Measurements from ENCODE around the gene OOSP1. TPM values are rescaled to one million over a fixed set of nuclear protein-coding genes. Genes with fewer than 3 reads are reported as not detected.
"Not testable (repeated sequence)": the region's sequence is repeated elsewhere in the genome, so short reads cannot be mapped to it uniquely, and the experiment has no call there.

OOSP1 gene
- total RNA-seq, 1 experiment from 2014 or later = not detected

- not testable (repeated sequence) for H3K4me1 ChIP-seq (ENCODE audit: low read length); H3K79me2 ChIP-seq (ENCODE audit: low read length); H3K4me2 ChIP-seq (ENCODE audit: low read depth, low read length, poor library complexity, severe bottlenecking); DNase-seq; H3K9me3 ChIP-seq (ENCODE audit: low read length); H3K27me3 ChIP-seq (ENCODE audit: low read length); H3K4me3 ChIP-seq (ENCODE audit: low read length); H3K36me3 ChIP-seq (ENCODE audit: insufficient read depth, low read length); H3K9ac ChIP-seq (ENCODE audit: low read length); H3K9me2 ChIP-seq (replicated peaks; ENCODE audit: insufficient read depth, low read length); H3K27ac ChIP-seq (ENCODE audit: low read length); H2AFZ ChIP-seq (ENCODE audit: low read length); H4K20me1 ChIP-seq (ENCODE audit: insufficient read depth, low read depth, low read length)
Observed at GRCh38 chr11:59903569-59903968, 34.7 kb upstream of the OOSP1 start.

- peaks cover 9% of the 10 kb centered on the region; the same call in 1 of the 2 replicates for H3K9me3 ChIP-seq (ENCODE audit: low read length)
- no peak overlapping the region for H3K4me2 ChIP-seq (ENCODE audit: low read depth, low read length, poor library complexity, severe bottlenecking)
- H3K4me1 ChIP-seq (ENCODE audit: low read length) = no peaks in the 10 kb centered on the region
- no peaks in the 10 kb centered on the region for H3K9me2 ChIP-seq (replicated peaks; ENCODE audit: insufficient read depth, low read length)
- H4K20me1 ChIP-seq (ENCODE audit: insufficient read depth, low read depth, low read length) = no peaks in the 10 kb centered on the region
- no peak overlapping the region for H2AFZ ChIP-seq (ENCODE audit: low read length)
- no peaks in the 10 kb centered on the region for H3K36me3 ChIP-seq (ENCODE audit: insufficient read depth, low read length)
- no peak overlapping the region for H3K4me3 ChIP-seq (ENCODE audit: low read length)
- no peak overlapping the region for H3K9ac ChIP-seq (ENCODE audit: low read length)
- H3K79me2 ChIP-seq (ENCODE audit: low read length) = no peaks in the 10 kb centered on the region
- H3K27ac ChIP-seq (ENCODE audit: low read length) = no peak overlapping the region
- DNase-seq = no peak
- no peaks in the 10 kb centered on the region for H3K27me3 ChIP-seq (ENCODE audit: low read length)
Observed at GRCh38 chr11:59918480-59918879, 19.8 kb upstream of the OOSP1 start.

DNA sequence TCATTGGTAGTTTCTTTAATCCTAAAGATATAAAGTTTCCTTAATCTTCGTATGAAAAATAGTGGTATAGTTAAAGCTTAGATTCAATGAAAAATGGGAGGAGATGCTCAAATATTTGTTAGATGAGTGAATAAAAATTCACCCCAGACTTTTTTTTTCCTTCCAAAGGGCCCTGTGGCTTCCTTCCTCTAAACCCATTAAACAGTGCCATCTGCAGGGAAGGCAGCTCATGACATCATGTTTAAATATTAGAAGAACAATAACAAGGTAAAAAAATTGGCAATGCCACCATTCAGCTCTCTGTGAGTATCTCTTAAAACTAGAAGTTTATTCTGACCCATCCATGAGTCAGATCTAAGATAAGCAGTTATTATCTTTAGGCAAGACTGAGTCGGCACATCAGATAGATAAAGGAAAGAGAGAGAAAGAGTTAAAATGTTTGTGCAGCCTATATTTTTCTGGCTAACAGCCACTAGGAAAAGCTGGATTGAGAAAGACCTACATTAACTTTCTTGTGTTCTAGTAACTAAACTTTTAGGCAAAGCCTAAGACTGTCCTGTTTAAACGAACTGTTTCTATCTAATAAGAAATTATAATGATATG lies 19.1 kb upstream of the OOSP1 start:
- peaks cover 9% of the 10 kb centered on the region; the same call in 1 of the 2 replicates for H3K9me3 ChIP-seq (ENCODE audit: low read length)
- H3K4me3 ChIP-seq (ENCODE audit: low read length) = no peak overlapping the region
- H2AFZ ChIP-seq (ENCODE audit: low read length) = no peak overlapping the region
- H3K79me2 ChIP-seq (ENCODE audit: low read length) = no peaks in the 10 kb centered on the region
- no peak overlapping the region for H3K4me2 ChIP-seq (ENCODE audit: low read depth, low read length, poor library complexity, severe bottlenecking)
- no peaks in the 10 kb centered on the region for H3K4me1 ChIP-seq (ENCODE audit: low read length)
- no peak overlapping the region for H3K27ac ChIP-seq (ENCODE audit: low read length)
- H3K9me2 ChIP-seq (replicated peaks; ENCODE audit: insufficient read depth, low read length) = no peaks in the 10 kb centered on the region
- no peak overlapping the region for H3K9ac ChIP-seq (ENCODE audit: low read length)
- H3K36me3 ChIP-seq (ENCODE audit: insufficient read depth, low read length) = no peaks in the 10 kb centered on the region
- H4K20me1 ChIP-seq (ENCODE audit: insufficient read depth, low read depth, low read length) = no peaks in the 10 kb centered on the region
- DNase-seq = peak; percentile 79
- H3K27me3 ChIP-seq (ENCODE audit: low read length) = no peaks in the 10 kb centered on the region

DNA sequence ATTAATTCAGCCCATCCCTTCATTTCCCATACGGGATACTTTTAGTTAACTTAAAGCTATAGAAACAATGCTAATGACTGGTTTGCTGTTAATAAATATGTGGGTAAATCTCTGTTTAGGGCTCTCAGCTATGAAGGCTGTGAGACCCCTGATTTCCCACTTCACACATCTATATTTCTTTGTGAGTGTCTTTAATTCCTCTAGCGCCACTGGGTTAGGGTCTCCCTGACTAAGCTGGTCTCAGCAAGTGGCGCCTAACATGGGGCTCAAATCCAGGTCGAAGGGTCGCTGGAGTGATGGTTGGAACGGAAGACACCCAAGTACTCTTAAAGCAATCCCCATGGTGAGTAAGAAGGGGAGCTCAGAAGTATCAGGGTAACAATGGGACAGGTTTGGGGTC lies 14.4 kb upstream of the OOSP1 start:
- no peaks in the 10 kb centered on the region for H4K20me1 ChIP-seq (ENCODE audit: insufficient read depth, low read depth, low read length)
- no peak overlapping the region for H3K4me2 ChIP-seq (ENCODE audit: low read depth, low read length, poor library complexity, severe bottlenecking)
- H3K9me3 ChIP-seq (ENCODE audit: low read length) = peaks cover 9% of the 10 kb centered on the region; the same call in 1 of the 2 replicates
- no peaks in the 10 kb centered on the region for H3K9me2 ChIP-seq (replicated peaks; ENCODE audit: insufficient read depth, low read length)
- H3K36me3 ChIP-seq (ENCODE audit: insufficient read depth, low read length) = no peaks in the 10 kb centered on the region
- DNase-seq = no peak
- H3K79me2 ChIP-seq (ENCODE audit: low read length) = no peaks in the 10 kb centered on the region
- no peaks in the 10 kb centered on the region for H3K4me1 ChIP-seq (ENCODE audit: low read length)
- H3K9ac ChIP-seq (ENCODE audit: low read length) = no peak overlapping the region
- no peak overlapping the region for H3K27ac ChIP-seq (ENCODE audit: low read length)
- H3K27me3 ChIP-seq (ENCODE audit: low read length) = no peaks in the 10 kb centered on the region
- H3K4me3 ChIP-seq (ENCODE audit: low read length) = no peak overlapping the region
- no peak overlapping the region for H2AFZ ChIP-seq (ENCODE audit: low read length)

GRCh38 chr11:59931688-59932087 lies 6.5 kb upstream of the OOSP1 start:
- Histone ChIP-seq H4K20me1 (ENCODE audit: insufficient read depth, low read depth, low read length) (no peaks in the 10 kb centered on the region), H3K79me2 (ENCODE audit: low read length) (no peaks in the 10 kb centered on the region), H2AFZ (ENCODE audit: low read length) (no peak overlapping the region), H3K4me2 (ENCODE audit: low read depth, low read length, poor library complexity, severe bottlenecking) (no peak overlapping the region), H3K36me3 (ENCODE audit: insufficient read depth, low read length) (no peaks in the 10 kb centered on the region), H3K27me3 (ENCODE audit: low read length) (no peaks in the 10 kb centered on the region; the same call in 1 of the 2 replicates), H3K27ac (ENCODE audit: low read length) (no peak overlapping the region), H3K9me3 (ENCODE audit: low read length) (no peaks in the 10 kb centered on the region), H3K9ac (ENCODE audit: low read length) (no peak overlapping the region), H3K4me1 (ENCODE audit: low read length) (no peaks in the 10 kb centered on the region), H3K4me3 (ENCODE audit: low read length) (no peak overlapping the region), H3K9me2 (replicated peaks; ENCODE audit: insufficient read depth, low read length) (no peaks in the 10 kb centered on the region)
- no peak for DNase-seq

DNA sequence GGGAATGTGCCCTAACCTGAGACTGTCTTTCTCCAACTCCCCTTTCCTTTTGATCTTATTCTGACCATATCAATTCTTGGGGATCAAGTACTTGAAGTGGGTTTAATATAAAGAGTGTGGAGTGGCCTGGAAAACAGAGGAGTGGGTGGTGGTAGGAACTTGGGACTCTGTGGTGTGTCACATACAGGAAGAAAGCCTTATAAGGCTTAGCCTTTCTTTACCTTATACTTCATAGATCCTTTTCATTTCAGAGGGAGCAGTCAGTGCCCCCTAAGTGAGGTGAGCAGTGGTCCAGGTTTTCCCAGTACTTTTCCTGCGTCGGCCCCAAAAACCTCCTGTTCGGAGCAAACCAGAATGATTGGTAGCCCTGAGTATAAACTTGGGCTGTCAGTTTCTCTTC lies 486 bp downstream of the OOSP1 start:
- Histone ChIP-seq H3K9me3 (ENCODE audit: low read length) (no peaks in the 10 kb centered on the region), H3K4me3 (ENCODE audit: low read length) (no peak overlapping the region), H3K9ac (ENCODE audit: low read length) (no peak overlapping the region), H3K27me3 (ENCODE audit: low read length) (no peaks in the 10 kb centered on the region; the same call in 1 of the 2 replicates), H3K4me2 (ENCODE audit: low read depth, low read length, poor library complexity, severe bottlenecking) (no peak overlapping the region), H3K9me2 (replicated peaks; ENCODE audit: insufficient read depth, low read length) (no peaks in the 10 kb centered on the region), H3K4me1 (ENCODE audit: low read length) (no peaks in the 10 kb centered on the region), H3K27ac (ENCODE audit: low read length) (no peak overlapping the region), H3K79me2 (ENCODE audit: low read length) (no peaks in the 10 kb centered on the region), H2AFZ (ENCODE audit: low read length) (no peak overlapping the region), H4K20me1 (ENCODE audit: insufficient read depth, low read depth, low read length) (no peaks in the 10 kb centered on the region), H3K36me3 (ENCODE audit: insufficient read depth, low read length) (no peaks in the 10 kb centered on the region)
- no peak for DNase-seq

GRCh38 chr11:59939482-59939881 lies 1.2 kb downstream of the OOSP1 start:
- DNase-seq = no peak
- no peaks in the 10 kb centered on the region for H3K9me3 ChIP-seq (ENCODE audit: low read length)
- no peaks in the 10 kb centered on the region for H3K27me3 ChIP-seq (ENCODE audit: low read length)
- H4K20me1 ChIP-seq (ENCODE audit: insufficient read depth, low read depth, low read length) = no peaks in the 10 kb centered on the region
- no peaks in the 10 kb centered on the region for H3K79me2 ChIP-seq (ENCODE audit: low read length)
- no peaks in the 10 kb centered on the region for H3K4me1 ChIP-seq (ENCODE audit: low read length)
- no peak overlapping the region for H3K4me2 ChIP-seq (ENCODE audit: low read depth, low read length, poor library complexity, severe bottlenecking)
- no peak overlapping the region for H3K27ac ChIP-seq (ENCODE audit: low read length)
- no peak overlapping the region for H3K9ac ChIP-seq (ENCODE audit: low read length)
- H3K4me3 ChIP-seq (ENCODE audit: low read length) = no peak overlapping the region
- no peaks in the 10 kb centered on the region for H3K36me3 ChIP-seq (ENCODE audit: insufficient read depth, low read length)
- H2AFZ ChIP-seq (ENCODE audit: low read length) = no peak overlapping the region
- no peaks in the 10 kb centered on the region for H3K9me2 ChIP-seq (replicated peaks; ENCODE audit: insufficient read depth, low read length)

- Histone ChIP-seq H3K4me3 (ENCODE audit: low read length) (no peak overlapping the region), H3K9me3 (ENCODE audit: low read length) (no peaks in the 10 kb centered on the region), H2AFZ (ENCODE audit: low read length) (no peak overlapping the region), H3K27me3 (ENCODE audit: low read length) (no peaks in the 10 kb centered on the region), H3K9ac (ENCODE audit: low read length) (no peak overlapping the region), H3K79me2 (ENCODE audit: low read length) (no peaks in the 10 kb centered on the region), H3K4me1 (ENCODE audit: low read length) (no peaks in the 10 kb centered on the region), H3K4me2 (ENCODE audit: low read depth, low read length, poor library complexity, severe bottlenecking) (no peak overlapping the region), H3K36me3 (ENCODE audit: insufficient read depth, low read length) (no peaks in the 10 kb centered on the region), H4K20me1 (ENCODE audit: insufficient read depth, low read depth, low read length) (no peaks in the 10 kb centered on the region), H3K9me2 (replicated peaks; ENCODE audit: insufficient read depth, low read length) (no peaks in the 10 kb centered on the region), H3K27ac (ENCODE audit: low read length) (no peak overlapping the region)
- no peak for DNase-seq
Observed at GRCh38 chr11:59941091-59941490, 2.9 kb downstream of the OOSP1 start.

All from Karpas-422 (cell line).